ENCODE results near the gene CINP. TPM values are rescaled to one million over a fixed set of nuclear protein-coding genes. Genes with fewer than 3 reads are reported as not detected.

Gene CINP
- total and polyA plus RNA-seq, 2 of the 13 experiments (the other 11 are each of a cell fraction or from before 2014, with no cell fraction given), result 32.8 to 42.8 TPM

- peak; percentile 52 for TF ChIP-seq NCOA2 (CRISPR knock-in tag; IDR thresholded peaks at IDR 0.05)
- no peak for TF ChIP-seq ZIK1 (CRISPR knock-in tag; IDR thresholded peaks at IDR 0.05; ENCODE audit: borderline replicate concordance, low read depth)
- TF ChIP-seq HMG20A (CRISPR knock-in tag; IDR thresholded peaks at IDR 0.05; ENCODE audit: borderline replicate concordance), result no peak
- no peak for TF ChIP-seq SKI (IDR thresholded peaks at IDR 0.05; ENCODE audit: partially characterized antibody)
- peak; percentile 98 for TF ChIP-seq ZNF343 (CRISPR knock-in tag; IDR thresholded peaks at IDR 0.05)
- no peak; the same call in 1 of the 2 replicates for TF ChIP-seq SKIL (CRISPR knock-in tag; IDR thresholded peaks at IDR 0.05; ENCODE audit: borderline replicate concordance)
- TF ChIP-seq ATRX (CRISPR knock-in tag; IDR thresholded peaks at IDR 0.05; ENCODE audit: borderline replicate concordance), result no peak
- TF ChIP-seq PRDM10 (CRISPR knock-in tag; IDR thresholded peaks at IDR 0.05; ENCODE audit: low read depth), result peak; percentile 46; the same call in 1 of the 2 replicates
- no peak for TF ChIP-seq ZNF780A (CRISPR knock-in tag; IDR thresholded peaks at IDR 0.05)
- TF ChIP-seq ZBTB26 (CRISPR knock-in tag; IDR thresholded peaks at IDR 0.05; ENCODE audit: borderline replicate concordance), result peak; percentile 36; the same call in 1 of the 2 replicates
- no peak; the same call in 1 of the 2 replicates for TF ChIP-seq ZNF414 (CRISPR knock-in tag; IDR thresholded peaks at IDR 0.05)
- TF ChIP-seq ZNF556 (CRISPR knock-in tag; IDR thresholded peaks at IDR 0.05; ENCODE audit: borderline replicate concordance), result no peak; the same call in 1 of the 2 replicates
- no peak for TF ChIP-seq ZNF34 (CRISPR knock-in tag; IDR thresholded peaks at IDR 0.05; ENCODE audit: borderline replicate concordance)
- TF ChIP-seq HMGXB4 (CRISPR knock-in tag; IDR thresholded peaks at IDR 0.05; ENCODE audit: borderline replicate concordance in 1 of 2, low read depth in 1 of 2), result peak; percentile 99
- peak; percentile 47 for TF ChIP-seq HDAC2 (CRISPR knock-in tag; IDR thresholded peaks at IDR 0.05)
- no peak for TF ChIP-seq TOPORS (CRISPR knock-in tag; IDR thresholded peaks at IDR 0.05)
Observed at GRCh38 chr14:102316743-102317563, 45.7 kb downstream of the CINP start (continued).
